Keratinocyte (primary cell): ENCODE measurements around the gene APOC1. TPM values are rescaled to one million over a fixed set of nuclear protein-coding genes. Genes with fewer than 3 reads are reported as not detected.

ENCODE experiments used
- DNase-seq: peaks from one replicate; pipeline ENCODE4 v3.0.0-alpha.2; 2011; ENCODE audit warnings: low read depth, missing footprints, low spot score
- FAIRE-seq: peaks from 2 replicates; lab custom pipeline; 2011; peaks lifted over from hg19 to GRCh38; lab: Jason Lieb, UNC
- H2AFZ ChIP-seq: 2 replicates; pipeline ENCODE4 v1.6.0; 2012; ENCODE audit warnings: low read length, control low read depth, inconsistent platforms; ENCODE audit not compliant: control insufficient read depth
- H3K27ac ChIP-seq: 2 replicates; pipeline ENCODE4 v1.5.1; 2011; ENCODE audit warnings: low read length; ENCODE audit not compliant: control insufficient read depth, insufficient read depth
- H3K27me3 ChIP-seq: 3 replicates; pipeline ENCODE4 v1.6.0; 2011; ENCODE audit warnings: low read length; ENCODE audit not compliant: control insufficient read depth, insufficient read depth; ENCODE audit errors: extremely low read depth
- H3K36me3 ChIP-seq, 2 experiments: 2 replicates in 1 of 2; 3 replicates in 1 of 2; pipeline ENCODE4 v1.5.1; 2011; ENCODE audit warnings: low read length in 2 of 2, mild to moderate bottlenecking in 1 of 2; ENCODE audit not compliant: control insufficient read depth in 2 of 2, insufficient read depth in 2 of 2; ENCODE audit errors: extremely low read depth in 1 of 2
- H3K4me1 ChIP-seq: 3 replicates; pipeline ENCODE4 v1.5.1; 2011; ENCODE audit warnings: low read length; ENCODE audit not compliant: control insufficient read depth, insufficient read depth; ENCODE audit errors: extremely low read depth
- H3K4me2 ChIP-seq: 3 replicates; pipeline ENCODE4 v1.6.0; 2011; ENCODE audit warnings: low read depth, low read length; ENCODE audit not compliant: control insufficient read depth, insufficient read depth; ENCODE audit errors: extremely low read depth
- H3K4me3 ChIP-seq, 3 experiments: fragments of 200-600 bp in 1 of 3; sonication (generic) in 1 of 3; 2 replicates in 2 of 3; 3 replicates in 1 of 3; pipeline ENCODE4 v1.5.1; 2011 to 2016; ENCODE audit warnings: low read length in 3 of 3, mild to moderate bottlenecking in 3 of 3, control low read depth in 2 of 3, inconsistent platforms in 1 of 3, low read depth in 1 of 3, mixed read lengths in 1 of 3, mixed run types in 1 of 3, moderate library complexity in 1 of 3; ENCODE audit not compliant: control insufficient read depth in 2 of 3, insufficient read depth in 2 of 3; ENCODE audit errors: extremely low read depth in 1 of 3
- H3K79me2 ChIP-seq: 2 replicates; pipeline ENCODE4 v1.6.0; 2012; ENCODE audit warnings: low read length; ENCODE audit not compliant: control insufficient read depth, insufficient read depth
- H3K9ac ChIP-seq: 3 replicates; pipeline ENCODE4 v1.6.0; 2011; ENCODE audit warnings: low read length; ENCODE audit not compliant: control insufficient read depth, insufficient read depth; ENCODE audit errors: extremely low read depth
- H3K9me1 ChIP-seq: 3 replicates; pipeline ENCODE4 v1.6.0; 2011; ENCODE audit warnings: low read length; ENCODE audit not compliant: control insufficient read depth, insufficient read depth; ENCODE audit errors: extremely low read depth
- H3K9me3 ChIP-seq: 2 replicates; pipeline ENCODE4 v1.5.1; 2012; ENCODE audit warnings: low read depth, low read length; ENCODE audit not compliant: control insufficient read depth
- H4K20me1 ChIP-seq: 3 replicates; pipeline ENCODE4 v1.6.0; 2011; ENCODE audit warnings: low read length; ENCODE audit not compliant: control insufficient read depth, insufficient read depth; ENCODE audit errors: extremely low read depth
- CTCF ChIP-seq, 3 experiments: IDR thresholded peaks in 1 of 3; conservative IDR thresholded peaks in 1 of 3; optimal IDR thresholded peaks in 1 of 3; 2 replicates in 2 of 3; 3 replicates in 1 of 3; pipeline versions ENCODE3 to v1.5.1; 2011; ENCODE audit warnings: low read length in 3 of 3, mild to moderate bottlenecking in 3 of 3, moderate library complexity in 2 of 3, control low read depth in 1 of 3, inconsistent platforms in 1 of 3; ENCODE audit not compliant: insufficient read depth in 2 of 3; ENCODE audit errors: extremely low read depth in 1 of 3
- EZH2 ChIP-seq: IDR thresholded peaks from one replicate; pipeline ENCODE4 v1.6.1; 2012; ENCODE audit warnings: inconsistent platforms, mild to moderate bottlenecking, low read length, moderate library complexity
- dilution Hi-C: fragments of 300-500 bp; cut with MboI; formaldehyde crosslinking; loops from one replicate; pipeline ENCODE4 v1.7.0; 2020; ENCODE audit warnings: low sequenced_read_pairs; ENCODE audit not compliant: extremely low pct_ligation_motif_present
- polyA plus RNA-seq, 5 experiments: library from polyadenylated mRNA; depleted of rRNA in 3 of 5; stranded (reverse) in 3 of 5; stranded (forward) in 1 of 5; unstranded in 1 of 5; fragments of >200 nt; gene quantifications; 1 replicate in 1 of 5; 2 replicates in 3 of 5; 3 replicates in 1 of 5; pipeline versions ENCODE4 v1.2.1 to v1.2.3, GENCODE V29; 2011 to 2012; ENCODE audit warnings: missing spikeins in 2 of 5, low read depth in 1 of 5, low replicate concordance in 1 of 5

APOC1 gene
- polyA plus RNA-seq, 1 donor (not counting 4 experiments of a cell fraction or from before 2014, with no cell fraction given) = 0.79 TPM

- Histone ChIP-seq H2AFZ (peak within 1 kb of the TSS; percentile 43), H3K9ac (peak within 1 kb of the TSS; percentile 30), H3K27me3 (peaks cover 9% of the 10 kb centered on the region), H3K36me3 (peaks cover 12 to 19% of the 10 kb centered on the region in 2 experiments), H3K4me3 (peak within 1 kb of the TSS in 2 of 3 experiments; percentile 32 to 38), H3K9me3 (no peaks in the 10 kb centered on the region), H3K27ac (no peak within 1 kb of the TSS), H4K20me1 (peaks cover 3% of the 10 kb centered on the region), H3K4me2 (peak within 1 kb of the TSS; percentile 55), H3K4me1 (peaks cover 3% of the 10 kb centered on the region), H3K9me1 (no peaks in the 10 kb centered on the region), H3K79me2 (no peaks in the 10 kb centered on the region)
- FAIRE-seq = no peak
- dilution Hi-C loops = no loop called here
- no peak for TF ChIP-seq CTCF (optimal IDR thresholded peaks at IDR 0.05 in 1 of 3, IDR thresholded peaks at IDR 0.05 in 1 of 3, conservative IDR thresholded peaks at IDR 0.05 in 1 of 3; ENCODE audit: extremely low read depth in 1 of 3, insufficient read depth in 2 of 3, low read length in 3 of 3)
- no peak for TF ChIP-seq EZH2
- no peak for DNase-seq
These were observed 8.8 kb upstream of the APOC1 start, which contains the start of gene APOE for GRCh38 chr19:44905437-44906160. Gene APOE, plus strand, starts transcription at chr19:44905796. Its CDS starts 829 bp downstream, at chr19:44906625.

- Histone ChIP-seq H4K20me1 (peaks cover 3% of the 10 kb centered on the region), H3K4me2 (no peak overlapping the region), H3K36me3 (peaks cover 5 to 8% of the 10 kb centered on the region in 2 experiments), H3K9ac (no peak overlapping the region), H3K79me2 (no peaks in the 10 kb centered on the region), H3K4me3 (no peak overlapping the region), H3K27me3 (peaks cover 9% of the 10 kb centered on the region), H3K4me1 (peaks cover 11% of the 10 kb centered on the region), H2AFZ (no peak overlapping the region), H3K9me1 (no peaks in the 10 kb centered on the region), H3K27ac (no peak overlapping the region), H3K9me3 (no peaks in the 10 kb centered on the region)
- no peak for TF ChIP-seq CTCF (optimal IDR thresholded peaks at IDR 0.05 in 1 of 3, IDR thresholded peaks at IDR 0.05 in 1 of 3, conservative IDR thresholded peaks at IDR 0.05 in 1 of 3; ENCODE audit: extremely low read depth in 1 of 3, insufficient read depth in 2 of 3, low read length in 3 of 3)
- no peak for TF ChIP-seq EZH2
- FAIRE-seq (no peak), DNase-seq (no peak)
- dilution Hi-C loops = no loop called here
These were observed 6.8 kb upstream of the APOC1 start for GRCh38 chr19:44907613-44908012.
